Measurements from ENCODE around the gene SLC24A3. TPM values are rescaled to one million over a fixed set of nuclear protein-coding genes. Genes with fewer than 3 reads are reported as not detected.

The SLC24A3 gene
- polyA plus RNA-seq, 3 donors = 3.0 to 4.5 (median 3.1) TPM

DNA sequence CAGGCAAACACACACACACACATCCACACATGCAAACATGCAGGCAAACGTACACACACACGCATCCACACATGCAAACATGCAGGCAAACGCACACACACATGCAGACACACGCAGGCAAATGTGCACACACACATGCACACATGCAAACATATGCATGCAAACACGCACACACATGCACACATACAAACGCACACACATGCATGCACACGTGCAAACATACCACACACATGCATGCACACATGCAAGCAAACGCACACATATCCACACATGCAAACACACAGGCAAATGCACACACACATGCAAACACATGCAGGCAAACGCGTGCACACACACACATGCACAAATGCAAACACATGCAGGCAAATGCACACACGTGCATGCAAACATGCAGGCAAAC is 498.7 kb downstream of the SLC24A3 start:
- DNase-seq = no peak

- DNase-seq = no peak
These were observed 500.3 kb downstream of the SLC24A3 start for GRCh38 chr20:19712721-19713260.

GRCh38 chr20:19713822-19714578 is 501.6 kb downstream of the SLC24A3 start:
- no peak for DNase-seq

- no peak for DNase-seq
These were observed 502.1 kb downstream of the SLC24A3 start for GRCh38 chr20:19714579-19714840.

GRCh38 chr20:19715986-19716385 is 503.5 kb downstream of the SLC24A3 start:
- DNase-seq = no peak

GRCh38 chr20:19718880-19719279 is 506.4 kb downstream of the SLC24A3 start:
- no peak for DNase-seq

DNA sequence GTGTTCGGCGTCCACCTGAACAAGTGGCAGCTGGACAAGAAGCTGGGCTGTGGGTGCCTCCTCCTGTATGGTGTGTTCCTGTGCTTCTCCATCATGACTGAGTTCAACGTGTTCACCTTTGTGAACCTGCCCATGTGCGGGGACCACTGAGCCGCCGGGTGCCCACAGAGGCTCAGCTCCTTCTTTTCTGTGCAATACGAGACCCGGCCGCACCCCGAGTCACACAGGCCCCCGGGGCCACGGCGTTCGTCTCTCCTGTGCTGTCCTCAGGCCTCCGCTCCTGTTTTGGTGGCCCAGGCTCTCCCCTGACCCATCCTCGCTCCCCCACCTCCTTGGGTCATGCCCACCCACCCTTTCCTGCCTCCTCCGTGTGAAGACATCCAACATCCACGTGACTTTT is 508.5 kb downstream of the SLC24A3 start:
- no peak for DNase-seq

GRCh38 chr20:19723051-19723450 is 510.6 kb downstream of the SLC24A3 start:
- no peak for DNase-seq

DNA sequence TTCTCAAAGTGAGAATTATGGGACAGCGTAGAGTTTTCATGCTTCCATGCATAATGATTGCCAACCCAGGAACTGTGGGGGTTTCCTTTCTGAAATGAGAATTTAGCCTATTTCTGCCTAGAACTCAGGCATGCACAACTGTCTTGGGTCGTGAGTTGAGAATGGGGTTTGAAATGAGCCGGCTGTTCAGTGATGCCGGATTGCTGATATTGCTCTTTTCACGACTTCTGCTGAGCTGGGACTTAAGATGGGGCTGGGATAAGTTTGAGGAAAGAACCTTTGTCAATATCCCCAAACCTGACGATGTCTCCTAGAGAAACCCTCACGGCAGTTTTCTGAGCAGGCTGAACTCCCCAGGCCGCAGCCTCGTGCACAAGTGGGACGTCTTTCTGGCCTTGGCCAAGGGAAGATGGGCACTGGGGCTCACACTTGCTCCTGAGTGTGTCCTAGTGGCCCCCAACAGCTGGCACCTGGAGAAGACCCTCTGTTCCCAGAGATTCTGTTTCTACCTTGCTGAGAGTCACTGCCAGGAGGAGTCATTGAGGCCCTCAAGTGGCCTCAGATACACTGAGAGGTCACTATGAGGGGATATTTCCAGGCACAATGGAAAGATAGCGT is 511.5 kb downstream of the SLC24A3 start:
- no peak for DNase-seq

DNA sequence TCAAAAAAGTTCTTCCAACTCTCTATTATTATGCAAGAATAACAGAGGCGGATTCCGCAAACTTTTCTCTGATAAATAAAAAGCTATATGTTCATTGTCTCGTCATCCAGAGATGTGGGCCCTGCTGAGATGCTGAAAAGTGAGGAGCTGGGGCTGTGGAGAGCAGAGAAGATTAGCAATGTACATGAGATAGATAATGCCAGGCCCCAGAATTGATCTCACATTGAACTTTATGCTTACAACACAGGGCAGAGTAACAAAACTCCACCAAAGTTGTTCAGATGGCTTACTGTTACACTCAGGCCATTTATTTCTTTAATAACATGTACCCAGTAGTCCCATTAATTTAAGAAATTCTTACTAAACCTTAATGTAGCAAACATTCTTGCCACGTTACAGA is 512.9 kb downstream of the SLC24A3 start:
- no peak for DNase-seq

DNA sequence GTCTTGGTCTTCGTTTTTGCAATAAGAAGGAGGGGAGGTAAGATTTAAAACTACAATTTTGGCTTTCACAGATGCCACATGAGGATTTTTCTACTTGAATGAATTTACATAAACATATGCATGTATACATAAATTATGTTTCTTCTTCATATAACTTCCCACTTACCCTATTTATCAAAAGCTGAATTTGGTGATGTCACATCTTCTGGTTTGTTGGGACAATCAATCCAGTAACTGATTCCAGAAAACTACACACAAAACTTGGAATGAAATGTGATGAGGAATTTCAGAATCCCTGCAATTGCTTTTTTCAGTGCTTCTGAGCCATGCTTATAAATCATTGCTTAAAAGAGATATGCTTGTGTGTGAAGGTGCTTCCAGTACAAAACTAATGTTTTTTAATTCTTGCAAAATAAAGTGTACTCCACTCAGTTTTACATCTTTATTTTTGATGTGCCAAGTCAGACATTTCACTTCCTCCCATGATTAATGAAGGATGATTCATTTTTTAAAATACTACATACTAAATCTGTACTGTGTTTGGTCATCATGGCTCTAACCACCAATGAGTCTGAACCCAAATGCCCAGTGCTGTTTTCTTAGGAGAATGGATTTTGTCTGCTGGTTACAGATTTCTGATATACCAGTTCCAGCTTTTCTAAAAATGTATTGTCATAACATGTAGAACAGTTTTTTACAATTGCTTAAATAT is 513.5 kb downstream of the SLC24A3 start:
- DNase-seq = no peak

DNA sequence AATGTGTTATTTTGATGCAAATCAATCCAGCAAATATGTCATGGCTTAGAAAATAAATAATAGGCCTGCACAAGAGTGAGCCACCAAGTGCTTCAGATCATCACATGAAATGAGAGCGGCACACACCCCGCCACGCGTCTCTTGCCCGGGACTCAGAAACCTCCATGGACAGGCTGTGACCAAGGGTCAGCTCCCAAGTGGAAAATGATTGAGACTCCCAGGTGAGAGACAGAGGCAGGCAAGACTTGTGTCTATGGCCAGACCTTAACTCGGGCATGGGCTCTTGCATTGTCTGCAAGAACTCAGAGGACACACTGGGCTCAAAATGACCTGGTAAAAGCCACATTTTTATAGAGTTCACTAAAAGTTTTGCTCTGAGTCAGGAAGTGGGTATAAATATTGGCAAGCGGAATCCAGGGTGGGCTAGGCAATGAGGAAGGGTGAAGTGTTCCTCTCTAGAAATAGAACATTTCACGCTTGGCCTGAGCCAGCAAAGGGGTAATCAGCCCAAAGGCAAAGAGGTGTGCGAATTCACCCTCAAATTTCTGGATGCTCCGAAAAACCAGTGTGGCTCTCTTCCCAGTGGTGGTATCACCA is 514.9 kb downstream of the SLC24A3 start:
- DNase-seq = no peak

- no peak for DNase-seq
These were observed 517.2 kb downstream of the SLC24A3 start for GRCh38 chr20:19729672-19730071.

- DNase-seq = no peak
These were observed 518.3 kb downstream of the SLC24A3 start for GRCh38 chr20:19730706-19731105.

- DNase-seq = no peak
These were observed 522.4 kb downstream of the SLC24A3 start for GRCh38 chr20:19734811-19735210.

DNA sequence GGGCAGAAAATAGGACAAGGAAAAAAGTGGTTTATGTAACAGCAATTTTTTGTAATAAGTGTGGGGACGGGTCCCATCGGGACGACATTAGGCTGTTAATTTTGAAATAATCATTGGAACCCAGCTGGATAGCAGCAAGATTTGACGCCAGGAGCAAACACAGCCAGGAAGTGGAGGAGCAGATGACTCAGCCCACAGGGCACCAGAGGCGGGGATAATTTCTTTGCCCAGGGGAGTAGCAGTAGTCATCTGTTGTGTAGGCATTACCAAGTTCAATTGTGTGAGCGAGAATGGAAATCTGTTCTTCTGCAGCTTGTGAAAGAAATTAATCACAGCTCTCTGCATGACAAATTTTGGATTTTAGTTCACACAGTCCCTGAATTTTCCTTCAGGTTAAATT is 523.0 kb downstream of the SLC24A3 start:
- DNase-seq = no peak

- no peak for DNase-seq
These were observed 524.6 kb downstream of the SLC24A3 start for GRCh38 chr20:19737025-19737424.

DNA sequence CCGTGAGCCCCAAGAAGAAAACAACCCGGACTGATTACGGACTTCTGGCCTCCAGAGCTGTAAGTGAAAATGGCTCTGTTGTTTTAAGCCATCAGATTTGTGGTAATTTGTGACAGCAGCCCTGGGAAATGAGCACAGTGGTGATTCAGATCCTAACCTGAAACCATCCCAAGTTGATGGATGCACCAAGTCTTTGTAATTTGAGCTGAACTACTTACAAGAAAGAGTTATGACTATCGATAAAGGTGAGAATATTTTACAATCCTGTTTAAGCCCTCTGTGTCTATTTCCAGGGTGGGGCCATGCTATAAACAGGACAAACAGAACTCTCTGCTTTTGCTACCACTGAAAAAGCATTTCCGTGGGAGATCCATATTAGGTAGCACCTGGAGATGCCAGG is 526.5 kb downstream of the SLC24A3 start:
- DNase-seq = no peak

GRCh38 chr20:19739351-19739750 is 526.9 kb downstream of the SLC24A3 start:
- no peak for DNase-seq

GRCh38 chr20:19740512-19740911 is 528.1 kb downstream of the SLC24A3 start:
- DNase-seq = no peak

- no peak for DNase-seq
These were observed 529.5 kb downstream of the SLC24A3 start for GRCh38 chr20:19741924-19742323.

- no peak for DNase-seq
These were observed 530.7 kb downstream of the SLC24A3 start for GRCh38 chr20:19742974-19743639.
